Calu3 (cell line): ENCODE measurements around the gene OOSP2. TPM values are rescaled to one million over a fixed set of nuclear protein-coding genes. Genes with fewer than 3 reads are reported as not detected.
A peak's percentile ranks its signal among the peaks of the same experiment; 100 is the strongest.
"Not testable (repeated sequence)": the region's sequence is repeated elsewhere in the genome, so short reads cannot be mapped to it uniquely, and the experiment has no call there.

ENCODE experiments used
- BruUV-seq: library from RNA; stranded (reverse); fragments of 400-500 nt; replicated peaks from 2 replicates; lab custom pipeline; 2021; lab: Mats Ljungman, UMichigan
- CTCF ChIA-PET: fragments of 300-600 bp; sonication (Branson Sonifier 250); formaldehyde crosslinking; loops from one replicate; lab custom pipeline; 2022; ENCODE audit warnings: antibody characterized with exemption; lab: Charles Lee
- DNase-seq: peaks from one replicate; pipeline ENCODE4 v3.0.0; 2022
- H3K27ac Mint-ChIP-seq: one replicate; pipeline ENCODE4 v1.8.0; 2022; ENCODE audit warnings: mixed read lengths; ENCODE audit not compliant: unreplicated experiment
- H3K27me3 Mint-ChIP-seq: one replicate; pipeline ENCODE4 v1.8.0; 2022; ENCODE audit warnings: mixed read lengths; ENCODE audit not compliant: unreplicated experiment
- H3K36me3 Mint-ChIP-seq: one replicate; pipeline ENCODE4 v1.8.0; 2022; ENCODE audit warnings: mild to moderate bottlenecking, moderate library complexity, mixed read lengths; ENCODE audit not compliant: insufficient read depth, unreplicated experiment
- H3K4me1 Mint-ChIP-seq: one replicate; pipeline ENCODE4 v1.8.0; 2022; ENCODE audit warnings: mild to moderate bottlenecking, low read depth, mixed read lengths; ENCODE audit not compliant: unreplicated experiment
- H3K4me3 Mint-ChIP-seq: one replicate; pipeline ENCODE4 v1.8.0; 2022; ENCODE audit warnings: mild to moderate bottlenecking, low read depth, moderate library complexity, mixed read lengths; ENCODE audit not compliant: unreplicated experiment
- H3K9me3 Mint-ChIP-seq: one replicate; pipeline ENCODE4 v1.8.0; 2022; ENCODE audit warnings: low read depth, mixed read lengths; ENCODE audit not compliant: unreplicated experiment
- CTCF ChIP-seq: fragments of 200-600 bp; IDR thresholded peaks from one replicate; pipeline ENCODE4 v1.8.0; 2022; ENCODE audit warnings: antibody characterized with exemption; ENCODE audit not compliant: unreplicated experiment
- intact Hi-C: fragments of 100-400 bp; cut with micrococcal nuclease; formaldehyde crosslinking; loops from one replicate; pipeline ENCODE4 v1.10.0; 2022; ENCODE audit not compliant: unreplicated experiment
- total RNA-seq: library from RNA; stranded (reverse); gene quantifications from 2 replicates; pipeline ENCODE4 v1.2.3, GENCODE V29; 2022

Gene OOSP2
- total RNA-seq, 1 experiment from 2014 or later, result not detected

GRCh38 chr11:60069450-60069849 lies 29.2 kb downstream of the OOSP2 start:
- DNase-seq, result peak; percentile 3

DNA sequence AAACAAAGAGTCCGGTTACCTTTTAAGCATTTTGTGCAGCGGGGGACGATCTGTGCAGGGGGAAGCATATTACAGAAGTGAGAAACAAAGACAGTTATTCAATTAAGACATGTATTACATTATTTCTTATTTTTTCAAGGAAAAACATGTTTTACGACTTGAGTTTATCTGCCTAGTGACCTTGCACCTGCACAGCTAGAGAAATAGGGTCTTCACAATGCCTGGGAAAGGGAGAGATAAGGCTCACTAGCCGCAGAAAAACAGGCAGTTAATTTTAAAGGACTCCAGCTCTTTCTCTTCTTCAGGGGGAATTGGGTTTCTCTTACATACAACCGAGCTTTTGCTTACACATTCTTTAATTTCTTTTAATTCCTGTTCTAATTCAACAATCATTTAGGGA lies 31.4 kb downstream of the OOSP2 start:
- H3K36me3 Mint-ChIP-seq, H3K27me3 Mint-ChIP-seq, intact Hi-C loops, H3K4me3 Mint-ChIP-seq, DNase-seq, H3K9me3 Mint-ChIP-seq, BruUV-seq, H3K27ac Mint-ChIP-seq, CTCF ChIA-PET: not testable (repeated sequence)
- peaks cover 10% of the 10 kb centered on the region for H3K4me1 Mint-ChIP-seq

More at GRCh38 chr11:60069450-60069849, 29.2 kb downstream of the OOSP2 start:
- CTCF ChIA-PET, result no interaction called here
- H3K4me3 Mint-ChIP-seq, result no peak overlapping the region
- H3K27ac Mint-ChIP-seq, result peak overlapping the region; percentile 45
- H3K27me3 Mint-ChIP-seq, result no peaks in the 10 kb centered on the region
- intact Hi-C loops, result loop anchor here (5.0 kb wide), 1 partner anchor 58 kb away; no protein-coding TSS in a partner anchor
- BruUV-seq, result no TSS peak
- no peak for TF ChIP-seq CTCF
- H3K9me3 Mint-ChIP-seq, result peaks cover 6% of the 10 kb centered on the region
- H3K4me1 Mint-ChIP-seq, result peaks cover 10% of the 10 kb centered on the region
- H3K36me3 Mint-ChIP-seq, result no peaks in the 10 kb centered on the region

GRCh38 chr11:60077216-60077817 lies 37.1 kb downstream of the OOSP2 start:
- intact Hi-C loops, result no loop called here
- no peaks in the 10 kb centered on the region for H3K4me1 Mint-ChIP-seq

DNA sequence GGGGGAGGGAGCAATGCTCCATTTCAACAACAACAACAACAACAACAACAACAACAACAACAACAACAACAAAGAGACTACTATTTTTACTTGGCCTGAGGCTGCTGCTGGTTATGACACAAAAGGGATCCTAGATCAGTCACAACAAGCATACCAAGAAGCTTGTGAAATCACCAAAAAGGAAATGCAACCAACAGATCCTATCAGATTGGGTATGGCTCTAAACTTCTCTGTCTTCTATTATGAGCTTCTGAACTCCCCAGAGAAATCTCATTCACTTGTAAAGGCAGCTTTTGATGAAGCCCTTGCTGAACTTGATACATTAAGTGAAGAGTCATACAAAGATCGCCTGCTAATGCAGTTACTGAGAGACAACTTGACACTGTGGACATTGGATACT lies 37.8 kb downstream of the OOSP2 start:
- intact Hi-C loops, result no loop called here
- Mint-ChIP-seq H3K27me3 (no peaks in the 10 kb centered on the region), H3K27ac (no peak overlapping the region), H3K4me1 (no peaks in the 10 kb centered on the region), H3K36me3 (no peaks in the 10 kb centered on the region), H3K9me3 (peaks cover 3% of the 10 kb centered on the region), H3K4me3 (no peak overlapping the region)
- TF ChIP-seq CTCF, result no peak
- CTCF ChIA-PET, result interaction anchor here (0.7 kb wide), 1 partner anchor 10 kb away, joined by 3 read pairs; no protein-coding TSS in a partner anchor
- BruUV-seq, result no TSS peak
- DNase-seq, result no peak

More at GRCh38 chr11:60077216-60077817, 37.1 kb downstream of the OOSP2 start:
- H3K27me3 Mint-ChIP-seq, result no peaks in the 10 kb centered on the region
- CTCF ChIA-PET, result no interaction called here
- TF ChIP-seq CTCF, result no peak
- H3K9me3 Mint-ChIP-seq, result peaks cover 3% of the 10 kb centered on the region
- H3K27ac Mint-ChIP-seq, result no peak overlapping the region
- H3K4me3 Mint-ChIP-seq, result no peak overlapping the region
- BruUV-seq, result no TSS peak
- H3K36me3 Mint-ChIP-seq, result no peaks in the 10 kb centered on the region
- no peak for DNase-seq

DNA sequence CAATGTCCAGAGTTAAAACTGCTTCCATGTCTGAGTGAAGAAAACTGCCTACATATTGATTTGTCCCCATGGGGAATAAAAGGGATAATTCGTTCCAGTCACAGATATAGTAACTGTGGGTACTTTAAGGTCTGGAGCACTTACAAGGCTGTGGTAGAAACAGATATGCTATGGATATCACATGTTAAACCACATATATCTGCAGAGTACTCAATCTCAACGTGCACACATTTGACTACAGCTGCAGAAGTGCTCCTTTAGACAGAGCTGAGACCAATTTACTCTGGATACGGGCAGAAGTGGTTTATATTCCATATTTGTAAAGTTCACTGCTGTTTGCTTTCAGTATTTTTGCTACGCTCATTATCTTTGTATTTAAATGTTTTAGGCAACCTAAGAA lies 38.5 kb downstream of the OOSP2 start:
- intact Hi-C loops, result no loop called here
- BruUV-seq, result no TSS peak
- no peaks in the 10 kb centered on the region for H3K9me3 Mint-ChIP-seq
- no peaks in the 10 kb centered on the region for H3K36me3 Mint-ChIP-seq
- H3K27me3 Mint-ChIP-seq, result no peaks in the 10 kb centered on the region
- TF ChIP-seq CTCF, result no peak
- DNase-seq, result no peak
- CTCF ChIA-PET, result interaction anchor here (0.7 kb wide), 1 partner anchor 11 kb away, joined by 3 read pairs; no protein-coding TSS in a partner anchor
- H3K4me1 Mint-ChIP-seq, result no peaks in the 10 kb centered on the region
- H3K27ac Mint-ChIP-seq, result no peak overlapping the region
- H3K4me3 Mint-ChIP-seq, result no peak overlapping the region
